K562 (cell line): ENCODE measurements around the gene EIF1B. TPM values are rescaled to one million over a fixed set of nuclear protein-coding genes. Genes with fewer than 3 reads are reported as not detected.

ENCODE experiments used
- ARID1B ChIP-seq: fragments of 450-650 bp; IDR thresholded peaks from 2 replicates; pipeline ENCODE4 v1.6.1; 2016; ENCODE audit warnings: antibody characterized with exemption, mild to moderate bottlenecking, inconsistent platforms
- CEBPG ChIP-seq, 3 experiments: fragments of 200-800 bp in 1 of 3; sonication (Bioruptor generic) in 1 of 3; sonication (generic) in 1 of 3; formaldehyde crosslinking in 1 of 3; IDR thresholded peaks in 2 of 3; conservative IDR thresholded peaks in 1 of 3; 2 replicates each; pipeline versions ENCODE4 v1.6.1 to v1.8.0; 2016 to 2022; ENCODE audit warnings: missing compliant biosample characterization in 2 of 3, missing genetic modification characterization in 2 of 3, mild to moderate bottlenecking in 1 of 3, missing genetic modification reagents in 1 of 3
- ETS2 ChIP-seq: IDR thresholded peaks from 2 replicates; pipeline ENCODE4 v1.6.1; 2016; ENCODE audit warnings: borderline replicate concordance, missing genetic modification characterization, mild to moderate bottlenecking, moderate library complexity, missing compliant biosample characterization; ENCODE audit not compliant: poor library complexity, severe bottlenecking
- MAFF ChIP-seq: IDR thresholded peaks from 2 replicates; pipeline ENCODE4 v1.6.1; 2012; ENCODE audit warnings: low read length, improper control_type of control experiment
- NFYB ChIP-seq: IDR thresholded peaks from 2 replicates; pipeline ENCODE4 v1.6.1; 2011; ENCODE audit warnings: mild to moderate bottlenecking, moderate library complexity; ENCODE audit not compliant: insufficient read length; ENCODE audit errors: extremely low read depth
- SREBF2 ChIP-seq: sonication (generic); formaldehyde crosslinking; IDR thresholded peaks from 2 replicates; pipeline ENCODE4 v1.4.0; 2020; ENCODE audit warnings: mild to moderate bottlenecking, missing genetic modification reagents
- STAT5A ChIP-seq: IDR thresholded peaks from 2 replicates; pipeline ENCODE4 v1.6.1; 2012; ENCODE audit warnings: low read length, inconsistent platforms, borderline replicate concordance
- TBP ChIP-seq: optimal IDR thresholded peaks from 2 replicates; pipeline ENCODE3; 2011; ENCODE audit warnings: low read depth, low read length, improper control_type of control experiment
- ZBTB11 ChIP-seq, 3 experiments: fragments of 200-800 bp in 1 of 3; fragments of 250-450 bp in 1 of 3; fragments of 450-650 bp in 1 of 3; sonication (Bioruptor Pico) in 1 of 3; sonication (Bioruptor generic) in 1 of 3; formaldehyde crosslinking in 1 of 3; IDR thresholded peaks; 2 replicates each; pipeline versions ENCODE4 v1.6.1 to v1.8.0; 2016 to 2022; ENCODE audit warnings: mild to moderate bottlenecking in 2 of 3, missing genetic modification characterization in 2 of 3, missing compliant biosample characterization in 1 of 3, moderate library complexity in 1 of 3
- ZC3H8 ChIP-seq: fragments of 450-650 bp; IDR thresholded peaks from 2 replicates; pipeline ENCODE4 v1.6.1; 2017
- ZNF263 ChIP-seq: sonication (generic); formaldehyde crosslinking; IDR thresholded peaks from 2 replicates; pipeline ENCODE4 v1.8.0; 2022; ENCODE audit warnings: mild to moderate bottlenecking, missing genetic modification reagents, borderline replicate concordance
- polyA plus RNA-seq, 8 experiments: library from polyadenylated mRNA; depleted of rRNA in 4 of 8; stranded (reverse) in 5 of 8; unstranded in 3 of 8; fragments of >200 nt; fragmentation: Nextera tagmentation in 2 of 8; fragmentation: Illumina TruSeq in 1 of 8; extraction: Ambion mirVana in 2 of 8; extraction: Trizol in 1 of 8; gene quantifications; 2 replicates each; pipeline versions ENCODE4 v1.2.1 to v1.2.3, GENCODE V29; 2011 to 2014; ENCODE audit warnings: inconsistent platforms in 1 of 8, missing spikeins in 1 of 8
- total RNA-seq, 7 experiments: library from RNA; depleted of rRNA in 6 of 7; stranded (reverse); fragments of >200 nt in 6 of 7; fragmentation: Illumina TruSeq in 2 of 7; extraction: Trizol in 2 of 7; gene quantifications; 2 replicates each; pipeline versions ENCODE4 v1.2.1 to v1.2.3, GENCODE V29; 2011 to 2021; ENCODE audit warnings: low replicate concordance in 1 of 7
- TF ChIP-seq, protein P1 (sequence below): fragments of 450-650 bp; IDR thresholded peaks from 2 replicates; pipeline ENCODE4 v1.6.1; 2016; ENCODE audit warnings: missing biosample characterization, missing genetic modification characterization
- TF ChIP-seq, protein P2 (sequence below), 2 experiments: fragments of 450-650 bp; IDR thresholded peaks; 2 replicates each; pipeline ENCODE4 v1.6.1; 2016; ENCODE audit warnings: mild to moderate bottlenecking in 2 of 2, borderline replicate concordance in 1 of 2, low read depth in 1 of 2, moderate library complexity in 1 of 2

EIF1B gene
- total and polyA plus RNA-seq, 9 of the 15 experiments (the other 6 are each of a cell fraction or from before 2014, with no cell fraction given), result 18.1 to 184 (median 78.9) TPM

DNA sequence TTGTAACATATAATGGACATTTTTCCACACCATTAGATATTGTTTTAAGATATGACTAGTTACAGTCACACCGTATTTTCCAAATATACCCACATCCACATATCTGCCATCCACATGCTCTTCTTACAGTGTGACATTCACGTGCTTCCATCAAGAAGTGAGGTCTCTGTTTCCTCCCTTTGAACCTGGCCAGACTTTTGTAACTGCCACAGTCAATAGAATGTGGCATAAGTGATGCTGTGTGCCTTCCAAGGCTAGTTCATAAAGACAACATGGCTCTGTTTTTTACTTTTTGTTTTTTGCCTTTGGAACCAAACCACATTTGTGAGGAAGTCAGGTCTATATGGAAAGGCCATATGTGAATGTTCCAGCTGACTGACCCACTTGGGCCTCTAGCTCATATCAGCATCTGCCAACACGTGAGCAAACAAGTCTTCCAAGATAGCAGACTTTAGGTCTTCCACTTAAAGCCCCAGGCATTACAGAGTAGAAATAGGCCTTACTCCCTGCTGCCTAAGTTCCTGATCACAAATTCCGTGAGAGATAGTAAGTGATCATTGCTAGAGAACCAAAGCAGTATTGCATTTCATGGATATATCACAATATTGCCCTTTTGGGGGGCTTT lies 27.1 kb downstream of the EIF1B start (continued):
- no peak for TF ChIP-seq CEBPG (CRISPR knock-in tag; IDR thresholded peaks at IDR 0.05)
- TF ChIP-seq CEBPG (tag; conservative IDR thresholded peaks at IDR 0.05 in 1 of 2, IDR thresholded peaks at IDR 0.05 in 1 of 2), result no peak
- no peak for TF ChIP-seq ETS2
- TF ChIP-seq ZC3H8, result no peak
- TF ChIP-seq, protein P1, sequence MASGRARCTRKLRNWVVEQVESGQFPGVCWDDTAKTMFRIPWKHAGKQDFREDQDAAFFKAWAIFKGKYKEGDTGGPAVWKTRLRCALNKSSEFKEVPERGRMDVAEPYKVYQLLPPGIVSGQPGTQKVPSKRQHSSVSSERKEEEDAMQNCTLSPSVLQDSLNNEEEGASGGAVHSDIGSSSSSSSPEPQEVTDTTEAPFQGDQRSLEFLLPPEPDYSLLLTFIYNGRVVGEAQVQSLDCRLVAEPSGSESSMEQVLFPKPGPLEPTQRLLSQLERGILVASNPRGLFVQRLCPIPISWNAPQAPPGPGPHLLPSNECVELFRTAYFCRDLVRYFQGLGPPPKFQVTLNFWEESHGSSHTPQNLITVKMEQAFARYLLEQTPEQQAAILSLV (tag), result 0 out of 2 replicates have a peak, but pooled peaks have one; percentile 39
- TF ChIP-seq TBP, result no peak
- TF ChIP-seq NFYB, result no peak
- TF ChIP-seq MAFF, result no peak
- TF ChIP-seq SREBF2 (CRISPR knock-in tag), result no peak
- peak; percentile 67 for TF ChIP-seq ARID1B
- 0 out of 2 replicates have a peak, but pooled peaks have one; percentile 6 for TF ChIP-seq STAT5A
- TF ChIP-seq ZBTB11 (CRISPR knock-in tag; IDR thresholded peaks at IDR 0.05), result peak in 1 of 3 experiments; percentile 17; a peak in 1 of 6 replicates
- TF ChIP-seq, protein P2, sequence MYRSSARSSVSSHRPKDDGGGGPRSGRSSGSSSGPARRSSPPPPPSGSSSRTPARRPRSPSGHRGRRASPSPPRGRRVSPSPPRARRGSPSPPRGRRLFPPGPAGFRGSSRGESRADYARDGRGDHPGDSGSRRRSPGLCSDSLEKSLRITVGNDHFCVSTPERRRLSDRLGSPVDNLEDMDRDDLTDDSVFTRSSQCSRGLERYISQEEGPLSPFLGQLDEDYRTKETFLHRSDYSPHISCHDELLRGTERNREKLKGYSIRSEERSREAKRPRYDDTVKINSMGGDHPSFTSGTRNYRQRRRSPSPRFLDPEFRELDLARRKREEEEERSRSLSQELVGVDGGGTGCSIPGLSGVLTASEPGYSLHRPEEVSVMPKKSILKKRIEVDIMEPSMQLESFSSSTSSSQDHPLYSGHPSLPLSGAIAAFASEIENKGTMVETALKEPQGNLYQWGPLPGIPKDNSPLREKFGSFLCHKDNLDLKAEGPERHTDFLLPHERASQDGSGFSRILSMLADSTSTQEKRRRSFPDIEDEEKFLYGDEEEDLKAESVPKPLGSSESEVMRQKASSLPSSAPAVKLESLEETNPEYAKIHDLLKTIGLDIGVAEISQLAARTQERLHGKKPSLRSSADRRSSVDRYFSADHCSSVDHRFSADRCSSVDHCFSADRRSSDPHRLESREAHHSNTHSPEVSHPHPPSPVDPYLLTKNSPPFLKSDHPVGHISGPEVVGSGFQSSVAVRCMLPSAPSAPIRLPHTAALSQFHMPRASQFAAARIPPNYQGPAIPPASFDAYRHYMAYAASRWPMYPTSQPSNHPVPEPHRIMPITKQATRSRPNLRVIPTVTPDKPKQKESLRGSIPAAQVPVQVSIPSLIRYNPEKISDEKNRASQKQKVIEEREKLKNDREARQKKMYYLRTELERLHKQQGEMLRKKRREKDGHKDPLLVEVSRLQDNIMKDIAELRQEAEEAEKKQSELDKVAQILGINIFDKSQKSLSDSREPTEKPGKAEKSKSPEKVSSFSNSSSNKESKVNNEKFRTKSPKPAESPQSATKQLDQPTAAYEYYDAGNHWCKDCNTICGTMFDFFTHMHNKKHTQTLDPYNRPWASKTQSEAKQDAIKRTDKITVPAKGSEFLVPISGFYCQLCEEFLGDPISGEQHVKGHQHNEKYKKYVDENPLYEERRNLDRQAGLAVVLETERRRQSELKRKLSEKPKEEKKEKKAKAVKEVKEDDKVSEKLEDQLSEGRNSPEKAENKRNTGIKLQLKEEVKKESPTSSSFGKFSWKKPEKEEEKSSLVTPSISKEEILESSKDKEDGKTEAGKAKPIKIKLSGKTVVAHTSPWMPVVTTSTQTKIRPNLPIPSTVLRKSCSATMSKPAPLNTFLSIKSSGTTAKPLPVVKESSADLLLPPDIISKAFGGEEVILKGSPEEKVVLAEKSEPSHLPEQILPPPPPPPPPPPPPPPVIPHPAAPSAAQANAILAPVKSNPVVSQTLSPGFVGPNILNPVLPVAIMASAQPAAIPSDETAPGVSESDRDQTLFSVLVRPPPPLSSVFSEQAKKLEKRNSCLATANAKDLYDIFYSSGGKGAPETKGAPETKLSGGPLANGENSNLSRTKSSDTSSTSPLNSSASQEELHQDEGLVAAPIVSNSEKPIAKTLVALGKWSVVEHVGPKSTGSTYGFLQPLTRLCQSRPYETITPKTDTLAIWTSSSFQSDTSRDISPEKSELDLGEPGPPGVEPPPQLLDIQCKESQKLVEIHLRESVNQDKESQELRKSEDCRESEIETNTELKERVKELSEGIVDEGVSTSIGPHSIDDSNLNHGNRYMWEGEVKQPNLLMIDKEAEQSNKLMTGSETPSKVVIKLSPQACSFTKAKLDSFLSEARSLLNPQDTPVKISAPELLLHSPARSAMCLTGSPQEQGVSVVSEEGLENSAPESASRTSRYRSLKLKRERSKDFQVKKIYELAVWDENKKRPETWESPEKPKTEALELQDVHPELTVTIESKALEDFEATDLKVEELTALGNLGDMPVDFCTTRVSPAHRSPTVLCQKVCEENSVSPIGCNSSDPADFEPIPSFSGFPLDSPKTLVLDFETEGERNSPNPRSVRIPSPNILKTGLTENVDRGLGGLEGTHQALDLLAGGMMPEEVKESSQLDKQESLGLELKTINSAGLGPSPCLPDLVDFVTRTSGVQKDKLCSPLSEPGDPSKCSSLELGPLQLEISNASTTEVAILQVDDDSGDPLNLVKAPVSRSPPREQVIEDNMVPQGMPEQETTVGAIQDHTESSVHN (IDR thresholded peaks at IDR 0.05; ENCODE audit: borderline replicate concordance in 1 of 2, low read depth in 1 of 2), result peak in 1 of 2 experiments; percentile 80; a peak in 1 of 4 replicates
- TF ChIP-seq ZNF263 (CRISPR knock-in tag), result no peak
